ENCODE results near the gene SHISAL2B.
"Not testable (repeated sequence)": the region's sequence is repeated elsewhere in the genome, so short reads cannot be mapped to it uniquely, and the experiment has no call there.

The SHISAL2B gene

GRCh38 chr5:64659289-64659688, 31.0 kb upstream of the SHISAL2B start:
- H3K79me2 ChIP-seq (ENCODE audit: low read length) = no peaks in the 10 kb centered on the region
- H3K9ac ChIP-seq (ENCODE audit: low read length) = no peak overlapping the region
- no peaks in the 10 kb centered on the region for H3F3A ChIP-seq (ENCODE audit: insufficient read depth, low read length)
- H2AFZ ChIP-seq (ENCODE audit: low read length) = no peak overlapping the region
- no peak overlapping the region for H3K4me2 ChIP-seq (ENCODE audit: low read depth, low read length)
- no peaks in the 10 kb centered on the region for H3K4me1 ChIP-seq (ENCODE audit: low read length)
- no peaks in the 10 kb centered on the region for H3K9me2 ChIP-seq (replicated peaks; ENCODE audit: insufficient read depth, low read length)
- no peak for TF ChIP-seq EZH2phosphoT487 (IDR thresholded peaks at IDR 0.05; ENCODE audit: low read length)
- no peak for TF ChIP-seq EZH2 (optimal IDR thresholded peaks at IDR 0.05; ENCODE audit: low read depth, low read length)
- TF ChIP-seq CTCF (IDR thresholded peaks at IDR 0.05; ENCODE audit: low read length) = no peak
- no peaks in the 10 kb centered on the region for H3K36me3 ChIP-seq (replicated peaks; ENCODE audit: insufficient read depth, low read length)
- DNase-seq = no peak
- H3K27ac ChIP-seq (ENCODE audit: low read length) = no peak overlapping the region
- no peaks in the 10 kb centered on the region for H3K9me3 ChIP-seq (replicated peaks; ENCODE audit: insufficient read depth, low read length)
- no peaks in the 10 kb centered on the region for H4K20me1 ChIP-seq (ENCODE audit: insufficient read depth, low read length)
- no peak overlapping the region for H3K4me3 ChIP-seq (ENCODE audit: low read length)
- no peaks in the 10 kb centered on the region for H3K27me3 ChIP-seq (replicated peaks; ENCODE audit: insufficient read depth, low read length)

GRCh38 chr5:64663181-64663580, 27.1 kb upstream of the SHISAL2B start:
- not testable (repeated sequence) for H3K27me3 ChIP-seq (replicated peaks; ENCODE audit: insufficient read depth, low read length)

GRCh38 chr5:64665243-64665642, 25.1 kb upstream of the SHISAL2B start:
- H3F3A ChIP-seq (ENCODE audit: insufficient read depth, low read length) = no peaks in the 10 kb centered on the region
- H3K27ac ChIP-seq (ENCODE audit: low read length) = no peak overlapping the region
- no peaks in the 10 kb centered on the region for H3K9me3 ChIP-seq (replicated peaks; ENCODE audit: insufficient read depth, low read length)
- H3K36me3 ChIP-seq (replicated peaks; ENCODE audit: insufficient read depth, low read length) = no peaks in the 10 kb centered on the region
- TF ChIP-seq EZH2 (optimal IDR thresholded peaks at IDR 0.05; ENCODE audit: low read depth, low read length) (no peak), EZH2phosphoT487 (IDR thresholded peaks at IDR 0.05; ENCODE audit: low read length) (no peak), CTCF (IDR thresholded peaks at IDR 0.05; ENCODE audit: low read length) (no peak)
- H3K9ac ChIP-seq (ENCODE audit: low read length) = no peak overlapping the region
- H2AFZ ChIP-seq (ENCODE audit: low read length) = no peak overlapping the region
- H3K4me1 ChIP-seq (ENCODE audit: low read length) = no peaks in the 10 kb centered on the region
- no peaks in the 10 kb centered on the region for H3K79me2 ChIP-seq (ENCODE audit: low read length)
- no peak for DNase-seq
- H3K4me2 ChIP-seq (ENCODE audit: low read depth, low read length) = no peak overlapping the region
- H3K27me3 ChIP-seq (replicated peaks; ENCODE audit: insufficient read depth, low read length) = no peaks in the 10 kb centered on the region
- no peak overlapping the region for H3K4me3 ChIP-seq (ENCODE audit: low read length)
- no peaks in the 10 kb centered on the region for H4K20me1 ChIP-seq (ENCODE audit: insufficient read depth, low read length)
- H3K9me2 ChIP-seq (replicated peaks; ENCODE audit: insufficient read depth, low read length) = no peaks in the 10 kb centered on the region

More at GRCh38 chr5:64663181-64663580, 27.1 kb upstream of the SHISAL2B start:
- H3K4me1 ChIP-seq (ENCODE audit: low read length); H3K9me3 ChIP-seq (replicated peaks; ENCODE audit: insufficient read depth, low read length); H3K36me3 ChIP-seq (replicated peaks; ENCODE audit: insufficient read depth, low read length); DNase-seq; H3K4me2 ChIP-seq (ENCODE audit: low read depth, low read length); H3K4me3 ChIP-seq (ENCODE audit: low read length); H4K20me1 ChIP-seq (ENCODE audit: insufficient read depth, low read length); H3K9me2 ChIP-seq (replicated peaks; ENCODE audit: insufficient read depth, low read length); H3K79me2 ChIP-seq (ENCODE audit: low read length); H3K27ac ChIP-seq (ENCODE audit: low read length); H3K9ac ChIP-seq (ENCODE audit: low read length); H2AFZ ChIP-seq (ENCODE audit: low read length); H3F3A ChIP-seq (ENCODE audit: insufficient read depth, low read length): not testable (repeated sequence)

- H2AFZ ChIP-seq (ENCODE audit: low read length) = no peak overlapping the region
- no peaks in the 10 kb centered on the region for H4K20me1 ChIP-seq (ENCODE audit: insufficient read depth, low read length)
- H3K9me3 ChIP-seq (replicated peaks; ENCODE audit: insufficient read depth, low read length) = no peaks in the 10 kb centered on the region
- H3K36me3 ChIP-seq (replicated peaks; ENCODE audit: insufficient read depth, low read length) = no peaks in the 10 kb centered on the region
- no peak for DNase-seq
- H3K4me2 ChIP-seq (ENCODE audit: low read depth, low read length) = no peak overlapping the region
- TF ChIP-seq EZH2 (optimal IDR thresholded peaks at IDR 0.05; ENCODE audit: low read depth, low read length) = no peak
- no peak for TF ChIP-seq CTCF (IDR thresholded peaks at IDR 0.05; ENCODE audit: low read length)
- no peak for TF ChIP-seq EZH2phosphoT487 (IDR thresholded peaks at IDR 0.05; ENCODE audit: low read length)
- no peaks in the 10 kb centered on the region for H3K79me2 ChIP-seq (ENCODE audit: low read length)
- no peaks in the 10 kb centered on the region for H3K9me2 ChIP-seq (replicated peaks; ENCODE audit: insufficient read depth, low read length)
- no peaks in the 10 kb centered on the region for H3F3A ChIP-seq (ENCODE audit: insufficient read depth, low read length)
- no peak overlapping the region for H3K4me3 ChIP-seq (ENCODE audit: low read length)
- no peak overlapping the region for H3K27ac ChIP-seq (ENCODE audit: low read length)
- no peaks in the 10 kb centered on the region for H3K27me3 ChIP-seq (replicated peaks; ENCODE audit: insufficient read depth, low read length)
- no peaks in the 10 kb centered on the region for H3K4me1 ChIP-seq (ENCODE audit: low read length)
- no peak overlapping the region for H3K9ac ChIP-seq (ENCODE audit: low read length)
These were observed 24.2 kb upstream of the SHISAL2B start for GRCh38 chr5:64666078-64666477.

All from MM.1S (cell line).